HepG2 (cell line): ENCODE data around the gene TRAF4. TPM values are rescaled to one million over a fixed set of nuclear protein-coding genes. Genes with fewer than 3 reads are reported as not detected.

Experiments used
- ATAC-seq: fragments of 200-7000 bp; cut with Tn5 transposase; 3 replicates; pipeline ENCODE4 v1.9.1; 2020; ENCODE audit warnings: mild to moderate bottlenecking, moderate library complexity
- BruUV-seq: library from RNA; stranded (reverse); fragments of 400-500 nt; replicated peaks from 2 replicates; lab custom pipeline; 2021; lab: Mats Ljungman, UMichigan
- CTCF ChIA-PET: fragments of 300-600 bp; formaldehyde crosslinking; extraction: SDS; loops from one replicate; lab custom pipeline; 2021; ENCODE audit warnings: low total read pairs, inconsistent platforms, low intra/inter-chr PET ratio; lab: Yijun Ruan, JAX
- POLR2A ChIA-PET: fragments of 350-600 bp; sonication (Branson Sonifier 250); formaldehyde crosslinking; loops from one replicate; lab custom pipeline; 2020; ENCODE audit warnings: antibody characterized with exemption, inconsistent platforms; lab: Yijun Ruan, JAX
- DNase-seq: peaks from one replicate; pipeline ENCODE4 v3.0.0-alpha.2; 2015; ENCODE audit warnings: low spot score
- FAIRE-seq: peaks from 3 replicates; lab custom pipeline; 2011; peaks lifted over from hg19 to GRCh38; lab: Jason Lieb, UNC
- H2AFZ ChIP-seq: one replicate; pipeline ENCODE4 v1.6.1; 2011; ENCODE audit warnings: low read length, inconsistent platforms
- H3K27ac ChIP-seq: fragments of 300-600 bp; 3 replicates; pipeline ENCODE4 v1.8.0; 2011; ENCODE audit warnings: mixed run types, mild to moderate bottlenecking, mixed read lengths, low read length, inconsistent platforms; ENCODE audit not compliant: insufficient read depth; ENCODE audit errors: extremely low read length
- H3K27me3 ChIP-seq, 2 experiments: fragments of 200-600 bp in 1 of 2; 2 replicates in 1 of 2; 3 replicates in 1 of 2; pipeline versions ENCODE4 v1.6.0 to v1.8.0; 2011; ENCODE audit warnings: low read length in 2 of 2, mild to moderate bottlenecking in 2 of 2, moderate library complexity in 2 of 2, inconsistent platforms in 1 of 2; ENCODE audit not compliant: insufficient read depth in 2 of 2, control insufficient read depth in 1 of 2
- H3K36me3 ChIP-seq, 2 experiments: fragments of 200-600 bp in 1 of 2; replicated peaks in 1 of 2; 2 replicates in 1 of 2; 3 replicates in 1 of 2; pipeline versions ENCODE4 v1.5.1 to v1.8.0; 2011; ENCODE audit warnings: low read length in 2 of 2, inconsistent platforms in 1 of 2; ENCODE audit not compliant: insufficient read depth in 2 of 2, control insufficient read depth in 1 of 2
- H3K4me1 ChIP-seq: 2 replicates; pipeline ENCODE4 v1.5.1; 2012; ENCODE audit warnings: low read length, inconsistent platforms; ENCODE audit not compliant: insufficient read depth
- H3K4me2 ChIP-seq: 2 replicates; pipeline ENCODE4 v1.6.0; 2011; ENCODE audit warnings: low read depth, low read length, inconsistent platforms
- H3K4me3 ChIP-seq, 3 experiments: fragments of 200-600 bp in 1 of 3; sonication (generic), shearing (Covaris generic) in 1 of 3; replicated peaks in 1 of 3; 2 replicates each; pipeline ENCODE4 v1.5.1; 2011 to 2016; ENCODE audit warnings: low read length in 3 of 3, inconsistent platforms in 2 of 3, low read depth in 2 of 3, mild to moderate bottlenecking in 2 of 3, control low read depth in 1 of 3, mixed read lengths in 1 of 3; ENCODE audit not compliant: insufficient read depth in 1 of 3
- H3K79me2 ChIP-seq: one replicate; pipeline ENCODE4 v1.6.1; 2011; ENCODE audit warnings: low read length, inconsistent platforms; ENCODE audit not compliant: insufficient read depth
- H3K9ac ChIP-seq: 2 replicates; pipeline ENCODE4 v1.6.0; 2011; ENCODE audit warnings: mild to moderate bottlenecking, low read depth, low read length, inconsistent platforms; ENCODE audit not compliant: insufficient read depth
- H3K9me3 ChIP-seq: 2 replicates; pipeline ENCODE4 v1.5.1; 2012; ENCODE audit warnings: mild to moderate bottlenecking, low read length
- H4K20me1 ChIP-seq: 2 replicates; pipeline ENCODE4 v1.6.0; 2011; ENCODE audit warnings: inconsistent platforms, mild to moderate bottlenecking, low read length, moderate library complexity; ENCODE audit not compliant: insufficient read depth
- BHLHE40 ChIP-seq: IDR thresholded peaks from 2 replicates; pipeline ENCODE4 v1.6.1; 2011; ENCODE audit warnings: low read length, improper control_type of control experiment
- GATAD1 ChIP-seq: IDR thresholded peaks from 2 replicates; pipeline ENCODE4 v1.6.1; 2016; ENCODE audit warnings: missing genetic modification reagents, missing compliant biosample characterization
- IKZF4 ChIP-seq: sonication (generic); formaldehyde crosslinking; IDR thresholded peaks from 2 replicates; pipeline ENCODE4 v1.5.1; 2020; ENCODE audit warnings: borderline replicate concordance, mild to moderate bottlenecking, low read depth, missing genetic modification reagents; ENCODE audit errors: not compliant biosample characterization
- KLF6 ChIP-seq: IDR thresholded peaks from 2 replicates; pipeline ENCODE4 v1.8.0; 2016; ENCODE audit warnings: missing biosample characterization, missing genetic modification reagents
- MXD4 ChIP-seq: IDR thresholded peaks from 2 replicates; pipeline ENCODE4 v1.6.1; 2016; ENCODE audit warnings: mild to moderate bottlenecking, missing biosample characterization, missing genetic modification reagents
- NFKB2 ChIP-seq: sonication (generic); formaldehyde crosslinking; IDR thresholded peaks from 2 replicates; pipeline ENCODE4 v1.4.0; 2020; ENCODE audit warnings: missing genetic modification reagents, borderline replicate concordance
- PITX1 ChIP-seq: sonication (generic); formaldehyde crosslinking; IDR thresholded peaks from 2 replicates; pipeline ENCODE4 v1.5.1; 2020; ENCODE audit warnings: mild to moderate bottlenecking, missing genetic modification reagents
- POLR2A ChIP-seq, 2 experiments: IDR thresholded peaks; 2 replicates each; pipeline ENCODE4 v1.6.1; 2011; ENCODE audit warnings: low read depth in 2 of 2, low read length in 2 of 2, mild to moderate bottlenecking in 1 of 2, moderate library complexity in 1 of 2; ENCODE audit not compliant: insufficient read depth in 1 of 2
- SMARCC2 ChIP-seq: fragments of 450-650 bp; IDR thresholded peaks from 2 replicates; pipeline ENCODE4 v1.6.1; 2017; ENCODE audit warnings: antibody characterized with exemption, mild to moderate bottlenecking
- SUZ12 ChIP-seq: fragments of 150-350 bp; IDR thresholded peaks from 2 replicates; pipeline ENCODE4 v1.6.1; 2014; ENCODE audit warnings: low read depth, low read length
- ZBTB20 ChIP-seq: sonication (generic); formaldehyde crosslinking; IDR thresholded peaks from 2 replicates; pipeline ENCODE4 v1.8.1; 2023; ENCODE audit warnings: missing genetic modification reagents, low read depth, mild to moderate bottlenecking, borderline replicate concordance
- ZFP1 ChIP-seq: IDR thresholded peaks from 2 replicates; pipeline ENCODE4 v1.6.1; 2016
- ZFP36L2 ChIP-seq: sonication (generic); formaldehyde crosslinking; IDR thresholded peaks from 2 replicates; pipeline ENCODE4 v1.4.0; 2020; ENCODE audit warnings: missing genetic modification reagents
- ZMYM2 ChIP-seq: sonication (generic); formaldehyde crosslinking; IDR thresholded peaks from 2 replicates; pipeline ENCODE4 v1.8.0; 2022; ENCODE audit warnings: mild to moderate bottlenecking, missing genetic modification reagents
- ZNF720 ChIP-seq: sonication (generic); formaldehyde crosslinking; IDR thresholded peaks from 2 replicates; pipeline ENCODE4 v1.4.0; 2020; ENCODE audit warnings: missing genetic modification reagents
- ZNF83 ChIP-seq: sonication (generic); formaldehyde crosslinking; IDR thresholded peaks from 2 replicates; pipeline ENCODE4 v1.4.0; 2020; ENCODE audit warnings: missing genetic modification reagents, mild to moderate bottlenecking, borderline replicate concordance
- WGBS: methylation state at CpG from one replicate; pipeline ENCODE4 v1.1.6; 2017; ENCODE audit warnings: low lambda C conversion rate; 5-methylcytosine and 5-hydroxymethylcytosine counted together
- in situ Hi-C: cut with HindIII; loops from 2 replicates; pipeline ENCODE4 v1.10.0; 2017; ENCODE audit warnings: low pct_unique_long_range_greater_than_20kb; ENCODE audit not compliant: extremely low pct_ligation_motif_present
- intact Hi-C: fragments of 100-400 bp; cut with micrococcal nuclease; formaldehyde crosslinking; loops from one replicate; pipeline ENCODE4 v1.10.0; 2022; ENCODE audit not compliant: unreplicated experiment
- polyA plus RNA-seq, 8 experiments: library from polyadenylated mRNA; depleted of rRNA in 3 of 8; stranded (reverse) in 7 of 8; unstranded in 1 of 8; fragments of >200 nt; fragmentation: Illumina TruSeq in 4 of 8; extraction: Trizol in 4 of 8; gene quantifications; 2 replicates each; pipeline versions ENCODE4 v1.2.1 to v1.2.3, GENCODE V29; 2011 to 2016; ENCODE audit warnings: low read depth in 4 of 8, missing spikeins in 1 of 8, mixed read lengths in 1 of 8; ENCODE audit not compliant: insufficient read depth in 1 of 8
- total RNA-seq, 5 experiments: library from RNA; depleted of rRNA; stranded (reverse); fragments of >200 nt; fragmentation: Illumina TruSeq; extraction: Trizol; gene quantifications; 2 replicates each; pipeline ENCODE4 v1.2.3, GENCODE V29; 2016; ENCODE audit warnings: low read depth in 1 of 5
- TF ChIP-seq, protein P1 (sequence below): sonication (generic); formaldehyde crosslinking; IDR thresholded peaks from 2 replicates; pipeline ENCODE4 v1.5.0; 2020; ENCODE audit warnings: missing genetic modification reagents
- TF ChIP-seq, protein P2 (sequence below): IDR thresholded peaks from 2 replicates; pipeline ENCODE4 v1.6.1; 2016; ENCODE audit warnings: missing compliant biosample characterization, missing genetic modification reagents, borderline replicate concordance
- TF ChIP-seq, protein P3 (sequence below): sonication (generic); formaldehyde crosslinking; IDR thresholded peaks from 2 replicates; pipeline ENCODE4 v1.4.0; 2020; ENCODE audit warnings: missing genetic modification reagents
- TF ChIP-seq, protein P4 (sequence below): fragments of 450-650 bp; IDR thresholded peaks from 2 replicates; pipeline ENCODE4 v1.6.1; 2017; ENCODE audit warnings: mild to moderate bottlenecking

The TRAF4 gene
- total and polyA plus RNA-seq, 2 of the 13 experiments (the other 11 are each of a cell fraction or from before 2014, with no cell fraction given) = 86.0 to 89.9 TPM

DNA sequence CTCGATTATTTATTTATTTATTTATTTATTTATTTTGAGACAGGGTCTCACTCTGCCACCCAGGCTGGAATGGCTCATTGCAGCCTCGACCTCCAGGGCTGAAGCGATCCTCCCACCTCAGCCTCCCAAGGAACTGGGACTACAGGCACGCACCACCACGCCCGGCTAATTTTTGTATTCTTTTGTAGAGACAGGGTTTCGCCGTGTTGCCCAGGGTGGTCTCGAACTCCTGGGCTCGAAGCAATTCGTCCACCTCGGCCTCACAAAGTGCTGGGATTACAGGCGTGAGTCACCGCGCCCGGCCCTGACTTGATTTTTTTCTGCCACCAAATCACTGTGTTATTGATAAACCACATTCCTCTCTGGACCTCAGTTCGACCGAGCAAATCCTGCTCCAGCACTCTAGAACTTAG lies 24.8 kb upstream of the TRAF4 start:
- intact Hi-C loops = no loop called here
- peak overlapping the region; percentile 50 to 97 (median 96); a peak in 5 of 6 replicates for H3K4me3 ChIP-seq
- TF ChIP-seq GATAD1 (no peak), KLF6 (CRISPR knock-in tag) (no peak), ZFP1 (CRISPR knock-in tag) (0 out of 2 replicates have a peak, but pooled peaks have one; percentile 8), SMARCC2 (no peak), MXD4 (no peak), IKZF4 (CRISPR knock-in tag) (no peak), ZMYM2 (CRISPR knock-in tag) (0 out of 2 replicates have a peak, but pooled peaks have one; percentile 8), BHLHE40 (no peak), PITX1 (CRISPR knock-in tag) (no peak), ZNF83 (no peak), ZBTB20 (CRISPR knock-in tag) (no peak), POLR2A (IDR thresholded peaks at IDR 0.05; ENCODE audit: insufficient read depth in 1 of 2, low read depth in 2 of 2, low read length in 2 of 2) (no peak), SUZ12 (no peak), NFKB2 (CRISPR knock-in tag) (0 out of 2 replicates have a peak, but pooled peaks have one; percentile 40), ZFP36L2 (CRISPR knock-in tag) (no peak), ZNF720 (CRISPR knock-in tag) (no peak)
- TF ChIP-seq, protein P1, sequence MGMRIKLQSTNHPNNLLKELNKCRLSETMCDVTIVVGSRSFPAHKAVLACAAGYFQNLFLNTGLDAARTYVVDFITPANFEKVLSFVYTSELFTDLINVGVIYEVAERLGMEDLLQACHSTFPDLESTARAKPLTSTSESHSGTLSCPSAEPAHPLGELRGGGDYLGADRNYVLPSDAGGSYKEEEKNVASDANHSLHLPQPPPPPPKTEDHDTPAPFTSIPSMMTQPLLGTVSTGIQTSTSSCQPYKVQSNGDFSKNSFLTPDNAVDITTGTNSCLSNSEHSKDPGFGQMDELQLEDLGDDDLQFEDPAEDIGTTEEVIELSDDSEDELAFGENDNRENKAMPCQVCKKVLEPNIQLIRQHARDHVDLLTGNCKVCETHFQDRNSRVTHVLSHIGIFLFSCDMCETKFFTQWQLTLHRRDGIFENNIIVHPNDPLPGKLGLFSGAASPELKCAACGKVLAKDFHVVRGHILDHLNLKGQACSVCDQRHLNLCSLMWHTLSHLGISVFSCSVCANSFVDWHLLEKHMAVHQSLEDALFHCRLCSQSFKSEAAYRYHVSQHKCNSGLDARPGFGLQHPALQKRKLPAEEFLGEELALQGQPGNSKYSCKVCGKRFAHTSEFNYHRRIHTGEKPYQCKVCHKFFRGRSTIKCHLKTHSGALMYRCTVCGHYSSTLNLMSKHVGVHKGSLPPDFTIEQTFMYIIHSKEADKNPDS (CRISPR knock-in tag) = no peak
- TF ChIP-seq, protein P2, sequence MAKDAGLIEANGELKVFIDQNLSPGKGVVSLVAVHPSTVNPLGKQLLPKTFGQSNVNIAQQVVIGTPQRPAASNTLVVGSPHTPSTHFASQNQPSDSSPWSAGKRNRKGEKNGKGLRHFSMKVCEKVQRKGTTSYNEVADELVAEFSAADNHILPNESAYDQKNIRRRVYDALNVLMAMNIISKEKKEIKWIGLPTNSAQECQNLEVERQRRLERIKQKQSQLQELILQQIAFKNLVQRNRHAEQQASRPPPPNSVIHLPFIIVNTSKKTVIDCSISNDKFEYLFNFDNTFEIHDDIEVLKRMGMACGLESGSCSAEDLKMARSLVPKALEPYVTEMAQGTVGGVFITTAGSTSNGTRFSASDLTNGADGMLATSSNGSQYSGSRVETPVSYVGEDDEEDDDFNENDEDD (CRISPR knock-in tag) = no peak
- TF ChIP-seq, protein P3, sequence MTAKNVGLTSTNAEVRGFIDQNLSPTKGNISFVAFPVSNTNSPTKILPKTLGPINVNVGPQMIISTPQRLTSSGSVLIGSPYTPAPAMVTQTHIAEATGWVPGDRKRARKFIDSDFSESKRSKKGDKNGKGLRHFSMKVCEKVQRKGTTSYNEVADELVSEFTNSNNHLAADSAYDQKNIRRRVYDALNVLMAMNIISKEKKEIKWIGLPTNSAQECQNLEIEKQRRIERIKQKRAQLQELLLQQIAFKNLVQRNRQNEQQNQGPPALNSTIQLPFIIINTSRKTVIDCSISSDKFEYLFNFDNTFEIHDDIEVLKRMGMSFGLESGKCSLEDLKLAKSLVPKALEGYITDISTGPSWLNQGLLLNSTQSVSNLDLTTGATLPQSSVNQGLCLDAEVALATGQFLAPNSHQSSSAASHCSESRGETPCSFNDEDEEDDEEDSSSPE (CRISPR knock-in tag) = no peak
- TF ChIP-seq, protein P4, sequence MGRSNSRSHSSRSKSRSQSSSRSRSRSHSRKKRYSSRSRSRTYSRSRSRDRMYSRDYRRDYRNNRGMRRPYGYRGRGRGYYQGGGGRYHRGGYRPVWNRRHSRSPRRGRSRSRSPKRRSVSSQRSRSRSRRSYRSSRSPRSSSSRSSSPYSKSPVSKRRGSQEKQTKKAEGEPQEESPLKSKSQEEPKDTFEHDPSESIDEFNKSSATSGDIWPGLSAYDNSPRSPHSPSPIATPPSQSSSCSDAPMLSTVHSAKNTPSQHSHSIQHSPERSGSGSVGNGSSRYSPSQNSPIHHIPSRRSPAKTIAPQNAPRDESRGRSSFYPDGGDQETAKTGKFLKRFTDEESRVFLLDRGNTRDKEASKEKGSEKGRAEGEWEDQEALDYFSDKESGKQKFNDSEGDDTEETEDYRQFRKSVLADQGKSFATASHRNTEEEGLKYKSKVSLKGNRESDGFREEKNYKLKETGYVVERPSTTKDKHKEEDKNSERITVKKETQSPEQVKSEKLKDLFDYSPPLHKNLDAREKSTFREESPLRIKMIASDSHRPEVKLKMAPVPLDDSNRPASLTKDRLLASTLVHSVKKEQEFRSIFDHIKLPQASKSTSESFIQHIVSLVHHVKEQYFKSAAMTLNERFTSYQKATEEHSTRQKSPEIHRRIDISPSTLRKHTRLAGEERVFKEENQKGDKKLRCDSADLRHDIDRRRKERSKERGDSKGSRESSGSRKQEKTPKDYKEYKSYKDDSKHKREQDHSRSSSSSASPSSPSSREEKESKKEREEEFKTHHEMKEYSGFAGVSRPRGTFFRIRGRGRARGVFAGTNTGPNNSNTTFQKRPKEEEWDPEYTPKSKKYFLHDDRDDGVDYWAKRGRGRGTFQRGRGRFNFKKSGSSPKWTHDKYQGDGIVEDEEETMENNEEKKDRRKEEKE = no peak

More for the DNA sequence above, 24.8 kb upstream of the TRAF4 start:
- peak overlapping the region; percentile 73 for H3K4me2 ChIP-seq
- peaks cover 33% of the 10 kb centered on the region for H4K20me1 ChIP-seq
- BruUV-seq = no TSS peak
- DNase-seq (no peak), ATAC-seq (no peak), FAIRE-seq (no peak)
- no peaks in the 10 kb centered on the region for H3K9me3 ChIP-seq
- peak overlapping the region; percentile 98 for H3K9ac ChIP-seq
- H3K27me3 ChIP-seq = peaks cover 2 to 3% of the 10 kb centered on the region in 2 experiments; a peak in 3 of 5 replicates
- peak overlapping the region; percentile 89 for H3K27ac ChIP-seq
- POLR2A ChIA-PET = interaction anchor here (0.6 to 4.2 kb wide), 31 partner anchors 10 to 459 kb away, joined by 3 to 220 read pairs (median 6); partner anchors contain the start of genes BLTP2, DHRS13, FAM222B and NEK8
- H3K36me3 ChIP-seq = peaks cover 8 to 30% of the 10 kb centered on the region in 2 experiments; a peak in 4 of 5 replicates
- peak overlapping the region; percentile 50 for H2AFZ ChIP-seq
- peaks cover 51% of the 10 kb centered on the region for H3K4me1 ChIP-seq
- in situ Hi-C loops = loop anchor here (5.0 kb wide), 1 partner anchor 72 kb away; the partner anchor contains the start of gene BLTP2
- peaks cover 36% of the 10 kb centered on the region for H3K79me2 ChIP-seq
- CTCF ChIA-PET = no interaction called here
- WGBS = 37% methylated on average over 18 of the region's 18 CpGs
